H9 (cell line): ENCODE measurements around the gene ZNF26. TPM values are rescaled to one million over a fixed set of nuclear protein-coding genes. Genes with fewer than 3 reads are reported as not detected.
"Not testable (repeated sequence)": the region's sequence is repeated elsewhere in the genome, so short reads cannot be mapped to it uniquely, and the experiment has no call there.

ENCODE experiments used
- DNase-seq: peaks from one replicate; pipeline ENCODE4 v3.0.0-alpha.2; 2017
- H2AFZ ChIP-seq: one replicate; pipeline ENCODE4 v1.6.1; 2013; ENCODE audit warnings: mild to moderate bottlenecking, low read length, control low read depth, moderate library complexity
- H2AK5ac ChIP-seq: 2 replicates; pipeline ENCODE4 v1.6.1; 2013; ENCODE audit warnings: low read length, control low read depth, mixed read lengths; ENCODE audit not compliant: insufficient read length
- H2BK120ac ChIP-seq: one replicate; pipeline ENCODE4 v1.6.1; 2013; ENCODE audit warnings: low read depth, mild to moderate bottlenecking, low read length, control low read depth, inconsistent platforms; ENCODE audit not compliant: poor library complexity, severe bottlenecking
- H2BK12ac ChIP-seq: 2 replicates; pipeline ENCODE4 v1.6.1; 2013; ENCODE audit warnings: low read length, control low read depth, mixed read lengths, low read depth; ENCODE audit not compliant: insufficient read length
- H2BK15ac ChIP-seq: 2 replicates; pipeline ENCODE4 v1.6.1; 2013; ENCODE audit warnings: low read depth, low read length, control low read depth
- H2BK20ac ChIP-seq: one replicate; pipeline ENCODE4 v1.6.1; 2013; ENCODE audit warnings: low read depth, mild to moderate bottlenecking, low read length, control low read depth, inconsistent platforms; ENCODE audit not compliant: poor library complexity, severe bottlenecking
- H2BK5ac ChIP-seq: 2 replicates; pipeline ENCODE4 v1.6.1; 2013; ENCODE audit warnings: low read length, control low read depth, mixed read lengths; ENCODE audit not compliant: insufficient read length
- H3K14ac ChIP-seq: 2 replicates; pipeline ENCODE4 v1.6.1; 2013; ENCODE audit warnings: low read length, control low read depth; ENCODE audit not compliant: insufficient read depth
- H3K18ac ChIP-seq: 2 replicates; pipeline ENCODE4 v1.6.1; 2013; ENCODE audit warnings: low read depth, mild to moderate bottlenecking, mixed read lengths, low read length, control low read depth; ENCODE audit not compliant: insufficient read length
- H3K23ac ChIP-seq: 2 replicates; pipeline ENCODE4 v1.6.1; 2013; ENCODE audit warnings: low read length, control low read depth, mixed read lengths, low read depth; ENCODE audit not compliant: insufficient read length
- H3K23me2 ChIP-seq: 2 replicates; pipeline ENCODE4 v1.6.1; 2013; ENCODE audit warnings: low read depth, mild to moderate bottlenecking, mixed read lengths, low read length, control low read depth; ENCODE audit not compliant: insufficient read length, poor library complexity, severe bottlenecking
- H3K27ac ChIP-seq: 2 replicates; pipeline ENCODE4 v1.5.1; 2013; ENCODE audit warnings: low read length, control low read depth, mixed read lengths, low read depth; ENCODE audit not compliant: insufficient read length
- H3K27me3 ChIP-seq: 2 replicates; pipeline ENCODE4 v1.6.1; 2013; ENCODE audit warnings: low read length, control low read depth, inconsistent platforms; ENCODE audit not compliant: insufficient read depth
- H3K4ac ChIP-seq: 2 replicates; pipeline ENCODE4 v1.6.1; 2013; ENCODE audit warnings: low read depth, mild to moderate bottlenecking, control low read depth, inconsistent platforms, low read length, moderate library complexity
- H3K4me1 ChIP-seq: 2 replicates; pipeline ENCODE4 v1.6.1; 2013; ENCODE audit warnings: low read length, control low read depth, inconsistent platforms; ENCODE audit not compliant: insufficient read depth
- H3K4me2 ChIP-seq: 2 replicates; pipeline ENCODE4 v1.6.1; 2013; ENCODE audit warnings: low read length, control low read depth, mixed read lengths; ENCODE audit not compliant: insufficient read length, insufficient read depth
- H3K56ac ChIP-seq: 2 replicates; pipeline ENCODE4 v1.6.1; 2013; ENCODE audit warnings: low read depth, mild to moderate bottlenecking, mixed read lengths, low read length, control low read depth; ENCODE audit not compliant: insufficient read length
- H3K79me1 ChIP-seq: 2 replicates; pipeline ENCODE4 v1.6.1; 2013; ENCODE audit warnings: low read depth, mild to moderate bottlenecking, moderate library complexity, low read length, control low read depth, inconsistent platforms; ENCODE audit not compliant: insufficient read depth, poor library complexity, severe bottlenecking
- H3K79me2 ChIP-seq: 2 replicates; pipeline ENCODE4 v1.6.1; 2013; ENCODE audit warnings: low read length, control low read depth, inconsistent platforms; ENCODE audit not compliant: insufficient read depth
- H3K9ac ChIP-seq: 2 replicates; pipeline ENCODE4 v1.6.1; 2013; ENCODE audit warnings: low read length, control low read depth, mixed read lengths; ENCODE audit not compliant: insufficient read length; ENCODE audit errors: extremely low read depth
- H3K9me3 ChIP-seq: one replicate; pipeline ENCODE4 v1.6.1; 2013; ENCODE audit warnings: low read depth, low read length, inconsistent platforms; ENCODE audit not compliant: control insufficient read depth
- H3T11ph ChIP-seq: one replicate; pipeline ENCODE4 v1.6.1; 2013; ENCODE audit warnings: mild to moderate bottlenecking, low read length, control low read depth, inconsistent platforms
- H4K20me1 ChIP-seq: one replicate; pipeline ENCODE4 v1.6.1; 2013; ENCODE audit not compliant: control insufficient read depth, insufficient read length, insufficient read depth
- H4K5ac ChIP-seq: 2 replicates; pipeline ENCODE4 v1.6.1; 2013; ENCODE audit warnings: low read depth, mild to moderate bottlenecking, mixed read lengths, low read length, control low read depth; ENCODE audit not compliant: insufficient read length
- H4K8ac ChIP-seq: replicated peaks from 2 replicates; pipeline ENCODE4 v1.6.1; 2013; ENCODE audit warnings: low read length, control low read depth, mixed read lengths, low read depth; ENCODE audit not compliant: insufficient read length
- H4K91ac ChIP-seq: 2 replicates; pipeline ENCODE4 v1.6.1; 2013; ENCODE audit warnings: low read depth, mild to moderate bottlenecking, moderate library complexity, mixed read lengths, low read length, control low read depth; ENCODE audit not compliant: insufficient read length
- H3K27ac Mint-ChIP-seq, 3 experiments: 2 replicates in 2 of 3; 3 replicates in 1 of 3; pipeline ENCODE4 v1.8.0; 2020 to 2021; ENCODE audit warnings: mixed read lengths in 3 of 3, mild to moderate bottlenecking in 1 of 3, moderate library complexity in 1 of 3
- H3K27me3 Mint-ChIP-seq: 2 replicates; pipeline ENCODE4 v1.8.0; 2021; ENCODE audit warnings: low read depth, mild to moderate bottlenecking, moderate library complexity, mixed read lengths
- H3K36me3 Mint-ChIP-seq, 3 experiments: 2 replicates in 2 of 3; 3 replicates in 1 of 3; pipeline ENCODE4 v1.8.0; 2020 to 2021; ENCODE audit warnings: low read depth in 3 of 3, mixed read lengths in 3 of 3; ENCODE audit not compliant: insufficient read depth in 1 of 3
- H3K4me1 Mint-ChIP-seq, 2 experiments: 2 replicates each; pipeline ENCODE4 v1.8.0; 2020; ENCODE audit warnings: mixed read lengths in 2 of 2
- H3K4me3 Mint-ChIP-seq, 2 experiments: 2 replicates in 1 of 2; 3 replicates in 1 of 2; pipeline ENCODE4 v1.8.0; 2020 to 2021; ENCODE audit warnings: mild to moderate bottlenecking in 2 of 2, mixed read lengths in 2 of 2, moderate library complexity in 1 of 2
- H3K9me3 Mint-ChIP-seq, 2 experiments: 2 replicates in 1 of 2; 3 replicates in 1 of 2; pipeline ENCODE4 v1.8.0; 2020; ENCODE audit warnings: mild to moderate bottlenecking in 2 of 2, mixed read lengths in 2 of 2, moderate library complexity in 1 of 2
- WGBS: extraction: QIAGEN DNeasy Blood & Tissue Kit; methylation state at CpG from one replicate; pipeline ENCODE4 v1.1.7; 2013; ENCODE audit warnings: missing lambda C conversion rate, low lambda C conversion rate, mixed read lengths; ENCODE audit not compliant: insufficient read length; ENCODE audit errors: extremely low coverage; 5-methylcytosine and 5-hydroxymethylcytosine counted together
- total RNA-seq: library from RNA; stranded (reverse); gene quantifications from 2 replicates; pipeline ENCODE4 v1.2.1, GENCODE V29; 2021
- TF ChIP-seq, protein P1 (sequence below): fragments of 200-600 bp; sonication (generic); conservative IDR thresholded peaks from 3 replicates; pipeline ENCODE4 v1.8.0; 2021; ENCODE audit warnings: antibody characterized with exemption, mild to moderate bottlenecking

The ZNF26 gene
- total RNA-seq, 1 experiment from 2014 or later, result 13.2 TPM

DNA sequence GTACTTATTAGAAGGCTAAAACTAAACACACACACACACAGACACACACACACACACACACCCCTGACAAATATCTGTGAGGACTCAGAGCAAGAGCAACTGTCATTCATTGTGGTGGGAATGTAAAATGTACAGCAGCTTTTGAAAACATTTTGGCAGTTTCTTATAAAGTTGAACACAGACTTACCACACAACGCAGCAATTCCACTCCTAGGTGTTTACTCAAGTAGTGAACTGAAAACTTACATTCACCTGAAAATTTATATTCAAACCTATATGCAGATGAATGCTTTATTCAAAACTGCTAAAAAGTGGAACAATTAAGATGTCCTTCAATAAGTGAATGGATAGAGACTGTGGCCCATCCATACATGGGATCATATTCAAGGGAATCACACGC lies 48.7 kb upstream of the ZNF26 start:
- no peak for DNase-seq
- H3K9me3 Mint-ChIP-seq, result peaks cover 74 to 81% of the 10 kb centered on the region in 2 experiments
- no peak overlapping the region for H3K18ac ChIP-seq
- H3K4me1 Mint-ChIP-seq, result no peaks in the 10 kb centered on the region
- H2BK120ac ChIP-seq, result no peak overlapping the region
- no peak overlapping the region for H3K4me3 Mint-ChIP-seq
- H3K56ac ChIP-seq, result no peak overlapping the region
- no peak overlapping the region for H3K9ac ChIP-seq
- no peak overlapping the region for H3T11ph ChIP-seq
- no peak overlapping the region for H3K27ac ChIP-seq
- H3K79me2 ChIP-seq, result no peaks in the 10 kb centered on the region
- H3K23ac ChIP-seq, result no peak overlapping the region
- no peaks in the 10 kb centered on the region for H3K23me2 ChIP-seq
- peaks cover 3% of the 10 kb centered on the region for H3K27me3 Mint-ChIP-seq
- H3K4me2 ChIP-seq, result no peak overlapping the region
- no peaks in the 10 kb centered on the region for H4K20me1 ChIP-seq
- H3K79me1 ChIP-seq, result no peaks in the 10 kb centered on the region
- H3K9me3 ChIP-seq, result peaks cover 45% of the 10 kb centered on the region
- no peak overlapping the region for H2BK12ac ChIP-seq
- WGBS, result no CpG with 5 or more reads among the region's 2 CpGs
- TF ChIP-seq, protein P1, sequence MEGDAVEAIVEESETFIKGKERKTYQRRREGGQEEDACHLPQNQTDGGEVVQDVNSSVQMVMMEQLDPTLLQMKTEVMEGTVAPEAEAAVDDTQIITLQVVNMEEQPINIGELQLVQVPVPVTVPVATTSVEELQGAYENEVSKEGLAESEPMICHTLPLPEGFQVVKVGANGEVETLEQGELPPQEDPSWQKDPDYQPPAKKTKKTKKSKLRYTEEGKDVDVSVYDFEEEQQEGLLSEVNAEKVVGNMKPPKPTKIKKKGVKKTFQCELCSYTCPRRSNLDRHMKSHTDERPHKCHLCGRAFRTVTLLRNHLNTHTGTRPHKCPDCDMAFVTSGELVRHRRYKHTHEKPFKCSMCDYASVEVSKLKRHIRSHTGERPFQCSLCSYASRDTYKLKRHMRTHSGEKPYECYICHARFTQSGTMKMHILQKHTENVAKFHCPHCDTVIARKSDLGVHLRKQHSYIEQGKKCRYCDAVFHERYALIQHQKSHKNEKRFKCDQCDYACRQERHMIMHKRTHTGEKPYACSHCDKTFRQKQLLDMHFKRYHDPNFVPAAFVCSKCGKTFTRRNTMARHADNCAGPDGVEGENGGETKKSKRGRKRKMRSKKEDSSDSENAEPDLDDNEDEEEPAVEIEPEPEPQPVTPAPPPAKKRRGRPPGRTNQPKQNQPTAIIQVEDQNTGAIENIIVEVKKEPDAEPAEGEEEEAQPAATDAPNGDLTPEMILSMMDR, result no peak
- no peak overlapping the region for H3K4ac ChIP-seq
- no peak overlapping the region for H2AK5ac ChIP-seq
- H2BK20ac ChIP-seq, result no peak overlapping the region
- no peak overlapping the region for H2BK5ac ChIP-seq
- H3K14ac ChIP-seq, result no peak overlapping the region
- no peak overlapping the region for H2BK15ac ChIP-seq
- no peaks in the 10 kb centered on the region for H3K4me1 ChIP-seq
- no peak overlapping the region for H3K27ac Mint-ChIP-seq
- peaks cover 68 to 76% (median 73%) of the 10 kb centered on the region in 3 experiments for H3K36me3 Mint-ChIP-seq
- no peak overlapping the region for H4K91ac ChIP-seq
- H4K8ac ChIP-seq, result no peak overlapping the region
- no peak overlapping the region for H2AFZ ChIP-seq
- no peaks in the 10 kb centered on the region for H3K27me3 ChIP-seq
- H4K5ac ChIP-seq, result no peak overlapping the region

- not testable (repeated sequence) for H3K4me1 ChIP-seq, H2AFZ ChIP-seq, H2BK15ac ChIP-seq, H3K23me2 ChIP-seq, H3K14ac ChIP-seq, H4K5ac ChIP-seq, DNase-seq, H2BK12ac ChIP-seq, H3K27ac Mint-ChIP-seq, H3K27me3 Mint-ChIP-seq, H3T11ph ChIP-seq, H3K18ac ChIP-seq, H3K4me3 Mint-ChIP-seq, H4K20me1 ChIP-seq, H2BK20ac ChIP-seq, H3K27me3 ChIP-seq, H3K79me1 ChIP-seq, H3K4me1 Mint-ChIP-seq, H3K27ac ChIP-seq, H2BK120ac ChIP-seq, H3K9ac ChIP-seq, H3K4me2 ChIP-seq, H3K23ac ChIP-seq, H2AK5ac ChIP-seq, H4K8ac ChIP-seq, H3K79me2 ChIP-seq, H3K56ac ChIP-seq, H3K4ac ChIP-seq, H4K91ac ChIP-seq, H2BK5ac ChIP-seq
- Mint-ChIP-seq H3K36me3 (peaks cover 65 to 76% (median 74%) of the 10 kb centered on the region in 3 experiments), H3K9me3 (peaks cover 69 to 78% of the 10 kb centered on the region in 2 experiments)
- no CpG with 5 or more reads among the region's 25 CpGs for WGBS
- H3K9me3 ChIP-seq, result peaks cover 34% of the 10 kb centered on the region
Observed at GRCh38 chr12:132938807-132939206, 47.4 kb upstream of the ZNF26 start.
